Activated T-helper 2 cell treated with anti-CD3 and anti-CD28 coated beads, Interferon-gamma antibody, Interleukin-2, Interleukin-4, amounts not matched to agents 10 μg/mL and 5 μg/mL and 100 μg/mL, durations not matched to agents 14 hours and 24 hours and 36 hours (primary cell): ENCODE data around the gene CEP126. TPM values are rescaled to one million over a fixed set of nuclear protein-coding genes. Genes with fewer than 3 reads are reported as not detected.

Experiments used
- DNase-seq: peaks from one replicate; pipeline ENCODE4 v3.0.0; 2021; ENCODE audit warnings: low spot score
- H3K27ac Mint-ChIP-seq: one replicate; pipeline ENCODE4 v1.8.0; 2021; ENCODE audit warnings: mixed read lengths
- H3K27me3 Mint-ChIP-seq: one replicate; pipeline ENCODE4 v1.8.0; 2021; ENCODE audit warnings: low read depth, mixed read lengths
- H3K36me3 Mint-ChIP-seq: one replicate; pipeline ENCODE4 v1.8.0; 2021; ENCODE audit warnings: low read depth, mixed read lengths
- H3K4me1 Mint-ChIP-seq: one replicate; pipeline ENCODE4 v1.8.0; 2021; ENCODE audit warnings: low read depth, mixed read lengths
- H3K4me3 Mint-ChIP-seq: one replicate; pipeline ENCODE4 v1.8.0; 2021; ENCODE audit warnings: low read depth, mild to moderate bottlenecking, moderate library complexity, mixed read lengths
- H3K9me3 Mint-ChIP-seq: one replicate; pipeline ENCODE4 v1.8.0; 2021; ENCODE audit warnings: mixed read lengths
- intact Hi-C: fragments of 100-400 bp; cut with micrococcal nuclease; formaldehyde crosslinking; loops from one replicate; pipeline ENCODE4 v1.15.1; 2023
- total RNA-seq: library from RNA; stranded (reverse); gene quantifications from 2 replicates; pipeline ENCODE4 v1.2.3, GENCODE V29; 2022

The CEP126 gene, protein sequence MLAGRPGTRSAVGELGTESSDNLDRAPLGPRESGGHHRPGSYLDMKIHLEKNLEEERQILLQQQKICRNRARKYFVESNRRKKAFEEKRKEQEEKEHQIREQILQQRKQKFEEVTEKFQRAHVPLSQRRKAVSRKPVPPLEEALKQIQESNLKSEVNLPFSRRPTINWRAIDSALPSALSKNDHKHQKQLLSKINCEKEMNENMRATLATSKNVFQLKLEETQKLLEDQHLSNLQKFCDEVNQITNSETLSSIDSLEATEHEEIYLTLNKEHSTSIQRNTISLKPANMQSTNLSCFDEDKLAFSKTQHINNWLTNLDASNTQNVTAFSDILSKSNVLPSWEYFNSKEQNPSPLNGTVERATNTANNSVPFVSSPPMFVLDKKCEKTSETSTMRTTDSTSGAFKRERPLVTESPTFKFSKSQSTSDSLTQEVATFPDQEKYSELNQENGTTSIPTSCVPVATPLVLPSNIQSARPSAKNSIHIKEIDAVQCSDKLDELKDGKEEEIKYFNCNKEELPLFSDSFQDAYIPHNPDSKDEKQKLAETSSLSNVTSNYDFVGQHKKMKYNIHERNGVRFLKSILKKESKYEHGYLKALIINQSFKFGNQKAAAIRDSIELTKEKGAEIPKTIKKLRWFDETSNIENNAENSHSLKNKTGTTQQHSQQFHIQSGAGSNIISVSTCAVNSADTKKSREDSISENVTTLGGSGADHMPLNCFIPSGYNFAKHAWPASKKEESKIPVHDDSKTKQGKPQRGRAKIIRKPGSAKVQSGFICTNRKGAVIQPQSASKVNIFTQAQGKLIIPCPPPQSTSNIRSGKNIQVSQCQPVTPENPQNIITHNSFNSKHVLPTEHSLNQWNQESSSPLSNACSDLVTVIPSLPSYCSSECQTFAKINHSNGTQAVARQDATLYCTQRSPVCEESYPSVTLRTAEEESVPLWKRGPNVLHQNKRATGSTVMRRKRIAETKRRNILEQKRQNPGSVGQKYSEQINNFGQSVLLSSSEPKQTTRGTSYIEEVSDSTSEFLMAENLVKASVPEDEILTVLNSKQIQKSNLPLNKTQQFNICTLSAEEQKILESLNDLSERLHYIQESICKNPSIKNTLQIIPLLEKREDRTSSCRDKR
- total RNA-seq: 0.67 and 1.1 TPM in 2 replicates

DNA sequence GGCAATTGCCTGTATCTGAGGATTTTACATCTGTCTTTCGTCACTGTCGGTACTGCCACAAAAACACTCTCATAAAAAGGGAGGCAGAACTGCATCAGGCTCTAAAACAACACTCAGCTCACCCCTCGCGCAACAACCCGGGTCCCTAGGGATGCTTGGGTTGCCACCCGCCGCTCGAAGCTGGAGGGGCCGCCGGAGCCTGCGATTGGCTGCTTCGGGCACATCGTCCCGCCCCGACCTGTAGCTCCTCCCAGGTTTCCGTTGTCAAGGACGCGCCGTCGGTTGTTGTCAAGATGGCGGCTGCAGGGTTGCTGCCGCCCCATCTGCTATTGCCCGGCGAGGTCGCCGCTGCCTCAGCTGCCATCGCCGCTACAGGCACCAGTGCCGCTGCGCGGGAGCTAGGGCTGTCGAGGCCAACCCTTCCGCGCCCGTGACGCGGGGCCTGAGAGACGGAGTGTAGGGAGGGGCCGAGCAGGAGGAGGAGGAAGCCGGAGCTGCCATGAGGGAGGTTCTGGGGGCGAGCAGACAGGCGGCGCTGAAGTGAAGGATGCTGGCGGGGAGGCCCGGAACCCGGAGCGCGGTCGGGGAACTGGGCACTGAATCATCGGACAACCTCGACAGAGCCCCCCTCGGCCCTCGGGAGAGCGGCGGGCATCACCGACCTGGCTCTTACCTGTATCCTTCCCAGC is at the start of gene CEP126:
Gene CEP126 (plus strand): TSS at position 273 of the 689 bp plus-strand sequence. CDS start 275 bp downstream, at position 548.
- peak within 1 kb of the TSS; percentile 43 for H3K27ac Mint-ChIP-seq
- peaks cover 17% of the 10 kb centered on the region for H3K4me1 Mint-ChIP-seq
- H3K9me3 Mint-ChIP-seq: no peaks in the 10 kb centered on the region
- H3K4me3 Mint-ChIP-seq: peak within 1 kb of the TSS; percentile 88
- peak; percentile 89 for DNase-seq
- H3K27me3 Mint-ChIP-seq: peaks cover 4% of the 10 kb centered on the region
- H3K36me3 Mint-ChIP-seq: no peaks in the 10 kb centered on the region
- intact Hi-C loops: loop anchor here (2.0 kb wide), 1 partner anchor 194 kb away; no protein-coding TSS in a partner anchor

DNA sequence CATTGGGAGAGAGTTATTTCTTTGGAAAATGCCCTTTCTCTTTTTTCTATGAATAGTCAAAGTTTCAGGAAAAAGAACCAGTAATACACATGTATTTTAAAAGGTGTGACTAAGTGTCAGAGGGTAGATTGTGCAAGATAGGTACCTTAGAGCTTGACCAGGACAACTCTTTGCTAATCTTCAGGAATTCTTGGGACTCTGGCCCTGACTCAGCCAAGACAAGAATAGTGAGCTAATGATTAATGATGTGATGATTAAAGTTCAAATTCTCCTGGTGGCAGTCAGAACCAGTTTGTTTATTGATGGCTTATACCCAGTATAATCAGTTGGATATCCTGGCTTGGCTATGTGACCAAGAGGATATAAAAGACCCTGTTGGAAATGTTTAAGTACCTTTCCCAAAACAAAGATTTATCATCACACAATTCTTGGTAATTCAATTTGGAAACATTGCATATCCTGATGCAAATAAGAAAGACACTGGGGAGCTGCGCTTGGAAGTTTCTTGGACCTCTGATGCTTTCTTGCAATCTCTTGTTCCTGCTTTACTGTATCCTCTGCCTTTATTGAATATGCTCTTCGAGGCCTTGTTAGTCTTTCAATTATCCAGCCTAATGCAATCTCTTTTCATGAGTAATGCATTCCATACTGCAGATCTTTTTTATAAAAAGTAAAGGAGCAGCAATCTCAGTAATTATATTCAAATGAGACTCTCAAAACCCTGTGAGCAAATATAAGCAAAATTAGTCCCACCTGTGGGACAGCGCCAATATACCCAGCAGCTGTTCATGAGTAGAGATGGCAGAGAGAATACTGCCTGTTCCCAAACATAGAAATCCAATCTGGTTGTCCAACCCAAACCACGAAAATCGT is 48.0 kb upstream of the CEP126 start:
- Mint-ChIP-seq H3K36me3 (no peaks in the 10 kb centered on the region), H3K27me3 (peaks cover 1% of the 10 kb centered on the region), H3K27ac (no peak overlapping the region), H3K4me1 (no peaks in the 10 kb centered on the region), H3K4me3 (no peak overlapping the region), H3K9me3 (no peaks in the 10 kb centered on the region)
- DNase-seq: no peak
- intact Hi-C loops: no loop called here

DNA sequence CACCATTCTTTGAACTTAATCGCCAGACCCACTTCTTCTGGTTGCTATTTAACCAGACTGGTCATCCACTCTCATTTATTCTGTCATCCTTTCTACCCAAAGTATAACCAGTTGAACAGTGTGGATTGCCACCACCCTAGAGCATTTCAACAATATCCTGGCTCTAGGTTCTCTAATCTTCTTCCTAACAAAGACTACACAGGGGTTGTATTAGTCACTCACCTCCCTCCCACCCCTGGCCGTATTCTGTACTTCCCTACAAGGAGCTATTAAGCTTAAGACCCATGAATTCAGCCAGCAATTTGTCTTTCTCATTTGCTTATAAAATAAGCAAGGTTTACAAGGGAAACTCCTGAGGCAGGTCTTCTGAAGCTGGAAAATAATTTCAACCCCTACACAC is 46.9 kb upstream of the CEP126 start:
- H3K27ac Mint-ChIP-seq: no peak overlapping the region
- intact Hi-C loops: no loop called here

DNA sequence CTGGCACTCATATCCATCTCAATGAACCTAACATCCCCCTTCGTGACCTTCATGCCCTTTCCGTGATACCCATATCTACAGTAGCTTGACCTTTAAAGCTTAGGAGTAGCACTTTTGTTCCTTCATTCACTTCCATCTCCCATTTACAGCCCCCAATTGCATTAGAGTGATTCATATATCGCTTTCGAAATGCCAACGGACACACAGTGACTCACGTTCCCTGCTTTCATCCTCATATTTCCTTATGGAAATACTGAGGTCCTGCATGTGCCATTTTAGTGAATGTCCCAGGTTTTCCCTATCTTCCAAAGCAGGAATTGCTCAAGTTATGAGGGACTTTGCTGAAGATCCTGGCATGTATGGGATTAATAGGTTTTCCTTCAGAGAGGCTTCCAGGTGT is 44.3 kb upstream of the CEP126 start:
- DNase-seq: no peak
- Mint-ChIP-seq H3K4me3 (no peak overlapping the region), H3K4me1 (no peaks in the 10 kb centered on the region), H3K9me3 (no peaks in the 10 kb centered on the region), H3K27me3 (no peaks in the 10 kb centered on the region), H3K36me3 (no peaks in the 10 kb centered on the region), H3K27ac (no peak overlapping the region)
- intact Hi-C loops: no loop called here

More for the DNA sequence above, 46.9 kb upstream of the CEP126 start:
- H3K27me3 Mint-ChIP-seq: peaks cover 1% of the 10 kb centered on the region
- H3K36me3 Mint-ChIP-seq: no peaks in the 10 kb centered on the region
- H3K4me1 Mint-ChIP-seq: no peaks in the 10 kb centered on the region
- DNase-seq: no peak
- no peak overlapping the region for H3K4me3 Mint-ChIP-seq
- H3K9me3 Mint-ChIP-seq: no peaks in the 10 kb centered on the region

DNA sequence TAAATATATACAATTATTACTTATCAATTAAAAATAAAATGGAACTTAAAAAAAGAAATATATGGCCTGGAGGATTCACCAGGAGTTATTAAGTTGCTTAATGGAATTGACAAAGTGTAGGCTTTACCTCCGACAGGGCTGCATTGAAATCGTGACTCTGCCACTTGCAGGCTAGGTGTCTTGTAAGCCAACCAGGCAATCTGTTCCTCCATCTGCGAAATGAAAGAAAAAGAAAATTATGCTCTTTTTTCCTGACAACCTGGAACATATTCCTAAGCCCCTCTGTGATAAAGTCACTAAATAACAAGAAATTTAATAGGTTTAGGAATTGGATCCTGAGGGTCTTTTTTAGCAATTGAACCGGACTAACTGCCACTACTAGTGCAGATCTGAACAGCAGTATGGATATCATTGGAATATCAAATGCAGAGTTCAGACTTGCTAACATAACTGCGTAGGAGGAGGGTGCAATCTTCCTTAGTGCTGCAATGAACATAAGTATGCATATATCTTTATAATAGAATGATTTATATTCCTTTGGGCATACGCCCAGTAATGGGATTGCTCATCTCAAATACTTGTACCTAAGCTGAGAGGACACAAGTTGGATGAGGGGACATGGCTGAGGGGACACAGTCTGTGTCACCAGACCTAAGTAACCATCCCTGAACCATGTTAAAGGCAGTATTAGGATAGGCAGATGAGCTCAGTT is 42.5 kb upstream of the CEP126 start:
- Mint-ChIP-seq H3K4me3 (no peak overlapping the region), H3K36me3 (no peaks in the 10 kb centered on the region), H3K27me3 (no peaks in the 10 kb centered on the region), H3K27ac (no peak overlapping the region), H3K9me3 (no peaks in the 10 kb centered on the region), H3K4me1 (no peaks in the 10 kb centered on the region)
- DNase-seq: no peak
- intact Hi-C loops: no loop called here

DNA sequence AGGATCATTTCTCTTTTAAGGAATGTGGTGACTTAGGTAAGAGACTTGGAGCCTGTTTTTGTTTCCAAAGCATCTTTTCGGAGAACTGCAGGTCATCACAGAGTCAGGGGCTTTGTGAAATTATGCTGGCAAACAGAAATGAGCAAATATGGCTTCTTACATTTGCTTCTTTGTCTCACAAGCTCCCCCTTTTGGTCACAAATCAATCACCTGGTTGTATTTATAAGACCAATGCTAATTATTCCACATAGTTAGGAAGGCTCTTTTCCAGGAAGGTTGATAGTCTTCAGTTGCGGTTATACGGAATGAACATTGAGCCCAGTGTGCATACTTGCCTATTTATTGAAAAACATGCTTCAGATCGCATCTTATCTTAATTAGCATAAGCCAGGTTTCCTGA is 34.6 kb upstream of the CEP126 start:
- no peaks in the 10 kb centered on the region for H3K4me1 Mint-ChIP-seq
- intact Hi-C loops: no loop called here
- no peak overlapping the region for H3K27ac Mint-ChIP-seq
- H3K36me3 Mint-ChIP-seq: no peaks in the 10 kb centered on the region
- no peak overlapping the region for H3K4me3 Mint-ChIP-seq
- H3K9me3 Mint-ChIP-seq: no peaks in the 10 kb centered on the region
- H3K27me3 Mint-ChIP-seq: no peaks in the 10 kb centered on the region
- DNase-seq: no peak

DNA sequence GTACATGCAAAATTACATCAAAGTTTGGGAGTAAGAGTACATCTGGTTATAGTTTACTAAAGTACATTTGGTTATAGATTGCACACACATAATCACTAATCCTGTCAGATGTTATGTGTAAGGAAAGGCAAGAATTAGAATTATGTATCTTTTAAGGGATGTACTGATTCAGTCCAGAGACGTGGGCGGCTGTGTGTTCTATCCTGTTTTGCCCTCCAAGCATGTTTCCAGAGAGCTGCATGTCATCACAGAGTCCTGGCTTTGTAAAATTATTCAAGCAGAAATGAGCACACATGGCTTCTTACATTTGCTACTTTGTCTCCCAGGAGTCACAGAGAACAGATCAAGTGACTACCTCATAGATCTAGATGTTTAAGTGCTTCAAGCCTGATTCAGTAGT is 33.2 kb upstream of the CEP126 start:
- Mint-ChIP-seq H3K27ac (no peak overlapping the region), H3K9me3 (no peaks in the 10 kb centered on the region), H3K36me3 (no peaks in the 10 kb centered on the region), H3K27me3 (no peaks in the 10 kb centered on the region), H3K4me1 (no peaks in the 10 kb centered on the region), H3K4me3 (no peak overlapping the region)
- intact Hi-C loops: no loop called here
- no peak for DNase-seq

DNA sequence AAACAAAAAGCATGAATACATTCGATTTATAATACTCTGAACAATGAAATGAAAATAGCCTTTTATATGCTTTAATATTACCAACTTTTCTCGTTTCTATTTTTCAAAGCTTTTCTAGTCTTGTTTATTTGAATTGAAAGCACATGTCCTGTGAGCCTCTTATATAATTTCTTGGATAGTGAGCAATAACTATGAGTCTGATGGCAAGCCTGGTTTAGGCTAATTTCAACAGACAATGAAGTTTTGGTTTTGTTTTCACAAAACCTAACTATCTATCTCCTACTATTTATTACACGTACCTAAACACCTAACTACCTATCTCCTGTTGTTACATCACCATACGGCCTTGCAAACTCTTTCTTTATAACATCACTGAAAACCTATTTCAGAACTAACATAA is 29.2 kb upstream of the CEP126 start:
- intact Hi-C loops: no loop called here
- no peak for DNase-seq
- no peak overlapping the region for H3K4me3 Mint-ChIP-seq

DNA sequence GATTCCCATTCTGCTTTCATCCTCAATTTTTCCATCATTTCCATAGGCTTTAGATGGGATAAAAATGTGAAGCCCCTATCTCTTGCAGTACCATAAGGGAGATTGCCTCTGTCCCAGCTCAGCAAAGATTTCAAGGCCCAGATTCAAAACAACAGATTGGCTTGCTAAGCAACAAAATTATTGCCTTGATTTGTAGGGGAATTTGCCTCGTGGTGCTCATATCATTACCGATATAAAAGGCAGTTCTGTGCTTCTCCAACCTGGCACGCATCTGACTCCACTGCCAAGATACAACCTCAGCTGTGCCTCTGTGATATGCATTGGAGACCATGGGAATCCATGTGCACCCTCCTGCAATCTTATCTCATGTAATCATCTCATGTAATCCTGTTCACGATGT is 25.0 kb upstream of the CEP126 start:
- Mint-ChIP-seq H3K36me3 (no peaks in the 10 kb centered on the region), H3K27me3 (no peaks in the 10 kb centered on the region), H3K4me3 (no peak overlapping the region), H3K4me1 (no peaks in the 10 kb centered on the region), H3K27ac (no peak overlapping the region), H3K9me3 (no peaks in the 10 kb centered on the region)
- intact Hi-C loops: no loop called here
- no peak for DNase-seq

More for the DNA sequence above, 29.2 kb upstream of the CEP126 start:
- H3K27me3 Mint-ChIP-seq: no peaks in the 10 kb centered on the region
- no peaks in the 10 kb centered on the region for H3K36me3 Mint-ChIP-seq
- H3K27ac Mint-ChIP-seq: no peak overlapping the region
- H3K9me3 Mint-ChIP-seq: no peaks in the 10 kb centered on the region
- no peaks in the 10 kb centered on the region for H3K4me1 Mint-ChIP-seq

DNA sequence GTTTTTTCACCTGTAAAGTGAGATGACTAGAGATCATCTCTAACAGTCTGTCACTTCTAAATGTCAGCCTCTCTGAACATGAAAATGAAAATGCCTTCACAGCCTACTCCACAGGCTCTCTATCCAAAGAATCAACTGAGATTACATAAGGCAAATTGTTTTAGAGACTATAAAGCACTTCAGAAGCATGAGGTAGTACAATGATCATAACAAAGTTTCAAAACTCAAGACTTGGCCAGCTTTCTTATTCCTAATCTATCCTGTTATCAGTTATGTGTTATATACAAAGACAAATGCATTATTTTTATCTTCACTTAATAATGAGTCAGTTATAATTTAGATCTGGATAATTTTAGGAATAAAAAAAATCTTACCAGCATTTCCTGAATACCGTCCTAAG is 20.3 kb upstream of the CEP126 start:
- intact Hi-C loops: no loop called here
- no peaks in the 10 kb centered on the region for H3K4me1 Mint-ChIP-seq
- DNase-seq: no peak
- peaks cover 2% of the 10 kb centered on the region for H3K27me3 Mint-ChIP-seq
- no peaks in the 10 kb centered on the region for H3K36me3 Mint-ChIP-seq
- no peak overlapping the region for H3K27ac Mint-ChIP-seq
- no peak overlapping the region for H3K4me3 Mint-ChIP-seq
- no peaks in the 10 kb centered on the region for H3K9me3 Mint-ChIP-seq

DNA sequence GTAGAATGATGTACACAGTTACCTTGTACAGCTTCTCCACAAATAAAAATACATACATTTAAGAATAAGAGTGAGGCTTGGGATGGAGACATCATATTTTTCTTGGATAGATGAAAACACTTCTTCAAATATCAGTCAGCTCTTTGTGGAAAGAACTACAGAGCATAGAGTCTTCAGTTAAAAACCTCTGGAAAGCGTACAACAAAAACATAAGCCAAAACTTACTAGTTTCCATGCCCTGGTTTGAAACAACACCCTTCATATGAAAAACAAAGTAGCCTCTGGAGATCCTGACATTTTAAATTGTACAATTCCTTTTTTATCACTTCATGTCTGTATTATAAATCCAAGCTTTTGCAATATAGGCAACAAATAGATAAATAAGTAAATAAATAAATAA is 7.0 kb upstream of the CEP126 start:
- no peak overlapping the region for H3K4me3 Mint-ChIP-seq
- no peaks in the 10 kb centered on the region for H3K4me1 Mint-ChIP-seq
- no peaks in the 10 kb centered on the region for H3K9me3 Mint-ChIP-seq
- no peak for DNase-seq
- intact Hi-C loops: no loop called here
- H3K27ac Mint-ChIP-seq: no peak overlapping the region
- no peaks in the 10 kb centered on the region for H3K36me3 Mint-ChIP-seq
- peaks cover 11% of the 10 kb centered on the region for H3K27me3 Mint-ChIP-seq
